ENCODE results near the gene CPNE8. TPM values are rescaled to one million over a fixed set of nuclear protein-coding genes. Genes with fewer than 3 reads are reported as not detected.

The CPNE8 gene
- total RNA-seq, 1 experiment from 2014 or later: 13.5 TPM

DNA sequence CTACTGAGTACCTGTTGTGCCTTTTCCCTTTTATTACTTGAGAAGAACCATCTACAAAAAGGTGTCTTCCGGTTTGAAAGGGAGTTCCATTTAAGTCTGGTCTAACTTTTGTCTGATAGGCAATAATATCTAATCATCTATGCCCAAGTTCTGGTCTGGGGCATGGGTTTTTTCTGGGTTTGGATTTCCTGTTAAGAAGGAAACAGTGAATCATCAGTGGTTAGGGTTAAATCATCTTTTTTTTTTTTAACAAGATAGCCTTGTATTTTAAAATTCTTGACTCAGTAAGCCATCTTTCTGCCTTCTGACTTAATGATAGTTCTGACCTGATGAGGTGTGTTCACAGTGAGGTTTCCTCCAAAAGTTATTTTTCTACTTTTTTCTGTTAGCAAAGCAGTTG lies 29.3 kb upstream of the CPNE8 start:
- BruUV-seq (replicated peaks): no TSS peak
- no peak for DNase-seq
- no peaks in the 10 kb centered on the region for H3K36me3 ChIP-seq (ENCODE audit: control insufficient read depth, insufficient read depth, low read length)
- TF ChIP-seq, protein P1, sequence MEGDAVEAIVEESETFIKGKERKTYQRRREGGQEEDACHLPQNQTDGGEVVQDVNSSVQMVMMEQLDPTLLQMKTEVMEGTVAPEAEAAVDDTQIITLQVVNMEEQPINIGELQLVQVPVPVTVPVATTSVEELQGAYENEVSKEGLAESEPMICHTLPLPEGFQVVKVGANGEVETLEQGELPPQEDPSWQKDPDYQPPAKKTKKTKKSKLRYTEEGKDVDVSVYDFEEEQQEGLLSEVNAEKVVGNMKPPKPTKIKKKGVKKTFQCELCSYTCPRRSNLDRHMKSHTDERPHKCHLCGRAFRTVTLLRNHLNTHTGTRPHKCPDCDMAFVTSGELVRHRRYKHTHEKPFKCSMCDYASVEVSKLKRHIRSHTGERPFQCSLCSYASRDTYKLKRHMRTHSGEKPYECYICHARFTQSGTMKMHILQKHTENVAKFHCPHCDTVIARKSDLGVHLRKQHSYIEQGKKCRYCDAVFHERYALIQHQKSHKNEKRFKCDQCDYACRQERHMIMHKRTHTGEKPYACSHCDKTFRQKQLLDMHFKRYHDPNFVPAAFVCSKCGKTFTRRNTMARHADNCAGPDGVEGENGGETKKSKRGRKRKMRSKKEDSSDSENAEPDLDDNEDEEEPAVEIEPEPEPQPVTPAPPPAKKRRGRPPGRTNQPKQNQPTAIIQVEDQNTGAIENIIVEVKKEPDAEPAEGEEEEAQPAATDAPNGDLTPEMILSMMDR (IDR thresholded peaks at IDR 0.05; ENCODE audit: insufficient read depth in 1 of 2, low read depth in 1 of 2, low read length in 1 of 2, severe bottlenecking in 1 of 2, unreplicated experiment in 1 of 2): no peak
- H3K9me3 Mint-ChIP-seq (ENCODE audit: unreplicated experiment): peaks cover 29% of the 10 kb centered on the region
- H3K4me3 Mint-ChIP-seq (ENCODE audit: unreplicated experiment): no peak overlapping the region
- H3K4me1 ChIP-seq: peaks cover 7% of the 10 kb centered on the region; the same call in 1 of the 2 replicates
- H3K27me3 ChIP-seq (replicated peaks; ENCODE audit: control insufficient read depth, insufficient read depth, low read length): no peaks in the 10 kb centered on the region
- ChIA-PET POLR2A (no interaction called here), CTCF (no interaction called here)
- peaks cover 10% of the 10 kb centered on the region for H3K4me1 Mint-ChIP-seq (ENCODE audit: low read depth, unreplicated experiment)
- H3K9me3 ChIP-seq: peaks cover 4% of the 10 kb centered on the region; the same call in 1 of the 2 replicates
- H3K27me3 Mint-ChIP-seq (ENCODE audit: insufficient read depth, unreplicated experiment): no peaks in the 10 kb centered on the region
- H3K36me3 Mint-ChIP-seq (ENCODE audit: insufficient read depth, unreplicated experiment): no peaks in the 10 kb centered on the region
- intact Hi-C loops (cut with micrococcal nuclease; ENCODE audit: unreplicated experiment): no loop called here
- H3K27ac Mint-ChIP-seq (ENCODE audit: unreplicated experiment): no peak overlapping the region
- H3K4me3 ChIP-seq (ENCODE audit: low read depth, low read length): no peak overlapping the region

DNA sequence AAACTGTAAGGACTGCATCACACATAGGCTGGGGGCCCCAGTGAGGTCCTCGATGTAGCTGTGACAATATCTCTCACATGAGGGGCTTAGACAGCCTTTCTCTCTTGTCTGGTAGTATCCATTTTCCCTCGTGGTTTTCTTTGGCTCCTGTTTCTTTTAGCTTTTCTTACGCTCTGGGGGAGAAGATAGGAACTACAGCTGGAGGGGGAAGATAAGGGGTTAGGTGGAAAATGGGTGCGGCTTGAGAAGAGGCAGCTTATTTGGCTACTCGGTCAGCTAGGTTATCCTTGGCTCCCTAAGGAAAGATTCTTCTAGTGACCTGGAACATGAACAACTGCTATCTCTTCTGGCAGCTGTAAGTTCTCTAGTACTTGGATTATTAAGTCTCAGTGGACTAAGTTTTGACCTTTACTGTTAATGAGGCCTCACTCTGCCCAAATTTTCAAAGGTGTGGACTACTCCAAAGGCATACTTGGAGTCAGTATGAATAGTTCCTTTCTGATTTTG lies 28.7 kb upstream of the CPNE8 start:
- peaks cover 4% of the 10 kb centered on the region; the same call in 1 of the 2 replicates for H3K9me3 ChIP-seq
- intact Hi-C loops (cut with micrococcal nuclease; ENCODE audit: unreplicated experiment): no loop called here
- no peaks in the 10 kb centered on the region for H3K36me3 Mint-ChIP-seq (ENCODE audit: insufficient read depth, unreplicated experiment)
- H3K4me3 ChIP-seq (ENCODE audit: low read depth, low read length): no peak overlapping the region
- ChIA-PET POLR2A (no interaction called here), CTCF (no interaction called here)
- H3K27me3 Mint-ChIP-seq (ENCODE audit: insufficient read depth, unreplicated experiment): no peaks in the 10 kb centered on the region
- no peak overlapping the region for H3K4me3 Mint-ChIP-seq (ENCODE audit: unreplicated experiment)
- BruUV-seq (replicated peaks): no TSS peak
- peaks cover 29% of the 10 kb centered on the region for H3K9me3 Mint-ChIP-seq (ENCODE audit: unreplicated experiment)
- H3K4me1 ChIP-seq: peaks cover 7% of the 10 kb centered on the region; the same call in 1 of the 2 replicates
- no peak for DNase-seq
- H3K4me1 Mint-ChIP-seq (ENCODE audit: low read depth, unreplicated experiment): peaks cover 10% of the 10 kb centered on the region
- TF ChIP-seq, protein P1 (IDR thresholded peaks at IDR 0.05; ENCODE audit: insufficient read depth in 1 of 2, low read depth in 1 of 2, low read length in 1 of 2, severe bottlenecking in 1 of 2, unreplicated experiment in 1 of 2): no peak
- H3K27ac Mint-ChIP-seq (ENCODE audit: unreplicated experiment): no peak overlapping the region
- H3K36me3 ChIP-seq (ENCODE audit: control insufficient read depth, insufficient read depth, low read length): no peaks in the 10 kb centered on the region
- H3K27me3 ChIP-seq (replicated peaks; ENCODE audit: control insufficient read depth, insufficient read depth, low read length): no peaks in the 10 kb centered on the region

DNA sequence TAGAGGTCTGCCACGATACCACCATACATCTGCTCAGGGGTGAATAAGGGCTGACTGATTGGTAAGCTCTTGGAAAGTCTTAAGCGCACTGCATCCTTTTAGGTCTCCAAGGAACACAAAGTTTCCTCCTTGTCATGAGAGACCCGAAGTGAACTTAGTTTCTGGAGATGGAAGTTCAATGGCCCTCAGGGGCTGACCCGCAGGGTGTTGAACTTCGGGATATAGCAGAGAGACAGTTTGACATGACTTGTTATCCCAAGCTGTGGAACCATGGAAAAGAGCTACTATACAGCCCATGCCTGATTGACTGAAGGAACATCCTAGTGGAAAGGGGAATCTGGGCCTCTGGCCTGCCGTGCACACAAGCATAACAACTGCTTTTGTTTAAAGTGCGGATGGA lies 26.9 kb upstream of the CPNE8 start:
- no peaks in the 10 kb centered on the region for H3K36me3 ChIP-seq (ENCODE audit: control insufficient read depth, insufficient read depth, low read length)
- Mint-ChIP-seq H3K9me3 (ENCODE audit: unreplicated experiment) (peaks cover 18% of the 10 kb centered on the region), H3K27me3 (ENCODE audit: insufficient read depth, unreplicated experiment) (no peaks in the 10 kb centered on the region), H3K36me3 (ENCODE audit: insufficient read depth, unreplicated experiment) (no peaks in the 10 kb centered on the region), H3K4me3 (ENCODE audit: unreplicated experiment) (no peak overlapping the region), H3K4me1 (ENCODE audit: low read depth, unreplicated experiment) (peaks cover 10% of the 10 kb centered on the region), H3K27ac (ENCODE audit: unreplicated experiment) (no peak overlapping the region)
- peaks cover 7% of the 10 kb centered on the region; the same call in 1 of the 2 replicates for H3K4me1 ChIP-seq
- BruUV-seq (replicated peaks): no TSS peak
- ChIA-PET POLR2A (no interaction called here), CTCF (no interaction called here)
- no peak overlapping the region for H3K4me3 ChIP-seq (ENCODE audit: low read depth, low read length)
- no peaks in the 10 kb centered on the region for H3K27me3 ChIP-seq (replicated peaks; ENCODE audit: control insufficient read depth, insufficient read depth, low read length)
- intact Hi-C loops (cut with micrococcal nuclease; ENCODE audit: unreplicated experiment): no loop called here
- DNase-seq: no peak
- H3K9me3 ChIP-seq: no peaks in the 10 kb centered on the region
- TF ChIP-seq, protein P1 (IDR thresholded peaks at IDR 0.05; ENCODE audit: insufficient read depth in 1 of 2, low read depth in 1 of 2, low read length in 1 of 2, severe bottlenecking in 1 of 2, unreplicated experiment in 1 of 2): no peak
